Kidney (tissue), 14 donors: ENCODE data around the gene SBNO2. TPM values are rescaled to one million over a fixed set of nuclear protein-coding genes. Genes with fewer than 3 reads are reported as not detected.
"Not testable (repeated sequence)": the region's sequence is repeated elsewhere in the genome, so short reads cannot be mapped to it uniquely, and the experiment has no call there.

ENCODE experiments used
- DNase-seq, 5 donors: peaks; one replicate each; pipeline ENCODE4 v3.0.0-alpha.2; 2013 to 2020
- FAIRE-seq: peaks from 2 replicates; lab custom pipeline; 2012; peaks lifted over from hg19 to GRCh38; lab: Jason Lieb, UNC
- H3K27ac ChIP-seq, 2 donors: one replicate each; pipeline ENCODE4 v1.7.0; 2013; ENCODE audit warnings: low read depth in 2 of 2, low read length in 2 of 2, inconsistent platforms in 1 of 2
- H3K27me3 ChIP-seq: one replicate; pipeline ENCODE4 v1.7.1; 2013; ENCODE audit warnings: low read length, inconsistent platforms; ENCODE audit not compliant: control insufficient read depth, insufficient read depth
- H3K36me3 ChIP-seq, 3 donors: one replicate each; pipeline versions ENCODE4 v1.7.0 to v1.7.1; 2013; ENCODE audit warnings: low read length in 3 of 3, control low read depth in 1 of 3, inconsistent platforms in 1 of 3; ENCODE audit not compliant: insufficient read depth in 3 of 3, control insufficient read depth in 2 of 3
- H3K4me1 ChIP-seq, 3 donors: one replicate each; pipeline versions ENCODE4 v1.7.0 to v1.7.1; 2013; ENCODE audit warnings: low read length in 3 of 3, inconsistent platforms in 1 of 3, low read depth in 1 of 3; ENCODE audit not compliant: control insufficient read depth in 2 of 3, insufficient read depth in 2 of 3
- H3K4me3 ChIP-seq, 3 donors: one replicate each; pipeline versions ENCODE4 v1.7.0 to v1.8.1; 2013; ENCODE audit warnings: low read length in 3 of 3, control low read depth in 1 of 3, inconsistent platforms in 1 of 3
- H3K9ac ChIP-seq, 3 donors: one replicate each; pipeline versions ENCODE4 v1.7.0 to v1.7.1; 2013; ENCODE audit warnings: low read length in 3 of 3, control low read depth in 1 of 3, inconsistent platforms in 1 of 3
- H3K9me3 ChIP-seq, 3 donors: one replicate each; pipeline versions ENCODE4 v1.7.0 to v1.7.1; 2013; ENCODE audit warnings: low read length in 3 of 3, control low read depth in 1 of 3, inconsistent platforms in 1 of 3; ENCODE audit not compliant: control insufficient read depth in 2 of 3, insufficient read depth in 1 of 3
- intact Hi-C: fragments of 100-400 bp; cut with DNase I; formaldehyde crosslinking; loops from one replicate; pipeline ENCODE4 v1.11.1; 2022
- polyA plus RNA-seq: library from polyadenylated mRNA; stranded (reverse); fragments of 350-450 nt; fragmentation: Illumina TruSeq; extraction: RNeasy Lipid Tissue Mini Kit (QIAGEN cat#74804); gene quantifications from one replicate; pipeline ENCODE4 v1.2.3, GENCODE V29; 2014; ENCODE audit warnings: low read depth, low replicate concordance; ENCODE audit not compliant: insufficient read depth
- total RNA-seq: library from RNA; stranded (reverse); fragmentation: NEBNext Ultra II Directional; extraction: Animal tissue kit (Norgen Biotek cat#: 25700); gene quantifications from one replicate; pipeline ENCODE4 v1.2.1, GENCODE V29; 2021
- TF ChIP-seq, protein P1 (sequence below): IDR thresholded peaks from 3 replicates; pipeline ENCODE4 v1.5.1; 2012; ENCODE audit warnings: mild to moderate bottlenecking, moderate library complexity, borderline replicate concordance; ENCODE audit not compliant: insufficient read depth; ENCODE audit errors: extremely low read depth
- donor health status: control.
- donor health status: control.
- donor health status: control.
- donor health status: control.
- donor health status: control.
- donor health status: DM: yes; HTN: yes; CAD: no.
- donor health status: Normal renal cell carcinoma (clear cell type).

SBNO2 gene
- total and polyA plus RNA-seq, 2 donors from 2014 or later: 12.2 to 156 TPM

DNA sequence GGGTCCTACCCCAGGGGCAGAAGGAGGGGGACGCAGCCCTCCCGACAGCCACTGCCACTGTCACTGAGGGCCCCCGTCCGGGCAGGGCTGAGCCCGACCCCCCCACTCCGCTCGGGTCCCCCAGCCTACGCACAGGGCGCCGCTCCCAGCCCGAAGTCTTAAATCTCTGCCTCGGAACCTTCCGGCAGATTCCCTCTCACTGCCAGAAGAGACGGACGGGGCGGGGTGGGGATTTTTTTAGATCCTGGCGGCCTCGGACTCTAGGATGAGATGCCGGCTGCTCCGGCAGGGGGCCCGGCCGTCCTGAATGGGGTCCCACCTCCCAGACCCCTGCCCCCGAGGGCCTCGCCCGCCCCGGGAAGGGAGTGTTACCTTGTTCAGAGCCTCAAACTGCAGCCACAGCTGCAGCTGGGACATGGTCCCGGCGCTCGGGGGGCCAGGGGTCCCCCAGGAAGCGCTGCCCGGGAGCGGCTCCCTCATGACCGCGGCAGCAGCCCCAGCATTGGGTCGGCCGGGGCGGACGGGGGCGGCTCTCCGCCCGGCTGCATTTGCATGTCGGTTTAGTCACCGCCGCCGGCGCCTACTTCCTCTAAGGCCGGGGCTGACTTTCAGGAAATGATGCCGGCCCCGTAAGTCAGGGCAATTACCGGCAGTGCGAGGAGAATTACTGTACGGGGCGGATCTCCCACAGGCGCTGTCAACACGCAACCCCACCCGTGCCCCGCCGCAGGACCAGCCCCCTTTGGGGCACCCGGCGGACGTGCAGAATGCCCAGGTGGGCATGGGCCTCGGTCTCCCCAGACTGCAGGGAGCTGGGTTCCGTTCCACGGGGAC is 42.1 kb downstream of the SBNO2 start:
- Histone ChIP-seq H3K27me3 (no peaks in the 10 kb centered on the region), H3K36me3 (peaks cover 0 to 3% (median 0%) of the 10 kb centered on the region in 3 donors), H3K27ac (peak overlapping the region; percentile 94 to 96), H3K9ac (peak overlapping the region in 2 of 3 donors; percentile 77 to 88), H3K4me1 (peaks cover 0 to 20% (median 0%) of the 10 kb centered on the region in 3 donors), H3K4me3 (peak overlapping the region in 2 of 3 donors; percentile 53 to 59), H3K9me3 (no peaks in the 10 kb centered on the region)
- intact Hi-C loops: no loop called here
- DNase-seq (peak in 4 of 5 donors; percentile 77 to 98 (median 88)), FAIRE-seq (no peak)
- TF ChIP-seq, protein P1, sequence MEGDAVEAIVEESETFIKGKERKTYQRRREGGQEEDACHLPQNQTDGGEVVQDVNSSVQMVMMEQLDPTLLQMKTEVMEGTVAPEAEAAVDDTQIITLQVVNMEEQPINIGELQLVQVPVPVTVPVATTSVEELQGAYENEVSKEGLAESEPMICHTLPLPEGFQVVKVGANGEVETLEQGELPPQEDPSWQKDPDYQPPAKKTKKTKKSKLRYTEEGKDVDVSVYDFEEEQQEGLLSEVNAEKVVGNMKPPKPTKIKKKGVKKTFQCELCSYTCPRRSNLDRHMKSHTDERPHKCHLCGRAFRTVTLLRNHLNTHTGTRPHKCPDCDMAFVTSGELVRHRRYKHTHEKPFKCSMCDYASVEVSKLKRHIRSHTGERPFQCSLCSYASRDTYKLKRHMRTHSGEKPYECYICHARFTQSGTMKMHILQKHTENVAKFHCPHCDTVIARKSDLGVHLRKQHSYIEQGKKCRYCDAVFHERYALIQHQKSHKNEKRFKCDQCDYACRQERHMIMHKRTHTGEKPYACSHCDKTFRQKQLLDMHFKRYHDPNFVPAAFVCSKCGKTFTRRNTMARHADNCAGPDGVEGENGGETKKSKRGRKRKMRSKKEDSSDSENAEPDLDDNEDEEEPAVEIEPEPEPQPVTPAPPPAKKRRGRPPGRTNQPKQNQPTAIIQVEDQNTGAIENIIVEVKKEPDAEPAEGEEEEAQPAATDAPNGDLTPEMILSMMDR: no peak

DNA sequence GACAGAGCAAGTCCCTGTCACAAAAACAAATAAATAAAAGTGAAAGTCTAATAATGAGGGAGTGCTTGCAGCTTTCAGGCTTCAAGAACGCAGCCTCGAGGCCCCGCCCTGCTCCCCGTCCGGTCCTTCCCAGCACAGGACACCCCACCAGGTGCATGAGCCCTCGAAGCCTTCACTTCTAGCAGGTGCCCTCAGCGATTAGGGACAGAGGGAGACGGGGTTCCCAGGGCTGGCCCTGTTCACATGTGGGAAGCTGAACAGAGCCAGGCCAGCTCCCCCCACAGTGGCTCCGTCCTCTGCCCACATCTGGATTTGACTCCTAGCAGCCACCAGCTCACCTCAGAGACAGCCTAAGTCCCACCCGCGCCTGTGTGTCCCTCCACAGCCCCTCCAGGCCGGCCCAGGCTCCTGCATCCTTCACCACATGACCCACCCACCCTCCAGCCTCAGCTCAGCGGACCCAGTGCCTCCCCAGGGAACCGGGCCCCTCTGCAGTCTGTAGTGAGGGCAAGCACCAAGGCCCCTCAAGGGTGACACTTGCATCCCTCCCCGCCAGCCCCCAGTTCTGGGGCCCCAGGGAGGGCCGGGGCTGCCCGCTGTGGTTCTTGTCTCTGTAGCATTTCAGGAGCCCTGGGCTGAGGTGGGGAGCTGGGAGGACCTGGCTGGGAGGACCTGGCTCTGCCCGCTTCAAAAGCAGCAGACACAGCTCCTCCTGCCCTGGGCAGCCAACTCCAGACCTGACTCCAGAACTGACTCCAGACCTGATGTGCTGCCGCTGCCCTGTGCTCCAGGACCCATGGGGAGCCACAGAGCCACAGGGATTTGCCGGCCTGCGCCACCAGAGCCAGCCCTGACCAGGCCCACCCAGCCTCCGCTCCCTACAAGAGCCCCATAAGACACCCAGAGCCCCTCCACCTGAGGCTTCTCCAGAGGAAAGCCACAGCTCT is 43.0 kb downstream of the SBNO2 start:
- TF ChIP-seq, protein P1: no peak
- peaks cover 0 to 17% (median 0%) of the 10 kb centered on the region in 3 donors for H3K4me1 ChIP-seq
- intact Hi-C loops: no loop called here
- H3K36me3 ChIP-seq: peaks cover 0 to 3% (median 2%) of the 10 kb centered on the region in 3 donors
- no peaks in the 10 kb centered on the region for H3K27me3 ChIP-seq
- H3K9me3 ChIP-seq: no peaks in the 10 kb centered on the region
- DNase-seq (peak in 1 of 5 donors; percentile 24), FAIRE-seq (no peak)
- H3K27ac ChIP-seq: peak overlapping the region; percentile 92 to 95
- peak overlapping the region in 2 of 3 donors; percentile 53 to 59 for H3K4me3 ChIP-seq
- H3K9ac ChIP-seq: peak overlapping the region in 2 of 3 donors; percentile 77 to 88

DNA sequence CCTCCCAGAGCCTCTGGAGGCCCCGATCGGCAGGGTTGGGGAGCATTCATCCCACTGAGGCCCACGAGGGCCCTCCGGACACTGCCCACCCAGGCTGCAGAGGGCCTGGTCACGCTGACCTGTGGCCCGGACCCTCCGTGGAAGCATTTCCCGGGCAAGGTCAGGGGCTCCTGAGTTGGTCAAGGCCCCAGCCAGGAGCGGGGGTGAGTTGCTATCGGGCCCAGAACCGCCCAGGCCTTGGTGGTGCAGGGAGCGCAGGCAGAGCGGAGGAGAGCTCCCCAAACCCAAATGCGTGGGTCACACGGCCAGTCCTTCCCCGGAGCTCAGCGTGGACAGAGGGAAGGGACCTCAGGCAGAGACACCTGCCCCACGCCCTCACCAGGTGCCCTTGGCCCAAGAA is 44.5 kb downstream of the SBNO2 start:
- DNase-seq: no peak
- Histone ChIP-seq H3K36me3 (peaks cover 0 to 3% (median 3%) of the 10 kb centered on the region in 3 donors), H3K27ac (no peak overlapping the region), H3K9ac (no peak overlapping the region), H3K9me3 (no peaks in the 10 kb centered on the region), H3K4me3 (no peak overlapping the region), H3K4me1 (peaks cover 0 to 17% (median 0%) of the 10 kb centered on the region in 3 donors), H3K27me3 (no peaks in the 10 kb centered on the region)
- FAIRE-seq: no peak
- intact Hi-C loops: loop anchor here (10.0 kb wide), 1 partner anchor 55 kb away; no protein-coding TSS in a partner anchor
- TF ChIP-seq, protein P1: no peak

DNA sequence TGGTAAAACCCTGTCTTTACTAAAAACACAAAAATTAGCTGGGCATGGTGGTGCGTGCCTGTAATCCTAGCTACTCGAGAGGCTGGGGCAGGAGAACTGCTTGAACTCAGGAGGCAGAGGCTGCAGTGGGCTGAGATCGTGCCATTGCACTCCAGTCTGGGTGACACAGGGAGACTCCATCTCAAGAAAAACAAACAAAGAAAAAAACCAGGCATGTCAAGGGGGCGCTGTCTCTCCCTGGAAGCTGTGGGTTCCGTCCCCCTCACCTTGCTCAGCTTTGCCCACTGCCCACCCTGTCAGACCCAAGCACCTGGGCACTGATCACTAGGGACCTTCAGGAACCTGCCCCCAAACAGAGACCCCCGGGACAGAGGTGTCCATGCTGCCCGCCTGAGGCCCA is 45.0 kb downstream of the SBNO2 start:
- H3K9ac ChIP-seq, H3K27me3 ChIP-seq, DNase-seq, H3K36me3 ChIP-seq, FAIRE-seq, H3K27ac ChIP-seq, H3K9me3 ChIP-seq, H3K4me3 ChIP-seq: not testable (repeated sequence)
- peaks cover 0 to 16% (median 0%) of the 10 kb centered on the region in 3 donors for H3K4me1 ChIP-seq
- intact Hi-C loops: loop anchor here (10.0 kb wide), 1 partner anchor 56 kb away; no protein-coding TSS in a partner anchor
